Limb (tissue), 2 donors: ENCODE data around the gene CYP27C1.

Experiments
- DNase-seq, 2 donors: peaks; one replicate each; pipeline ENCODE4 v3.0.0-alpha.2; 2016; ENCODE audit errors: extremely low spot score in 2 of 2

Gene CYP27C1

GRCh38 chr2:127153691-127154158 lies 66.4 kb downstream of the CYP27C1 start:
- DNase-seq, result no peak

GRCh38 chr2:127150996-127151395 lies 69.1 kb downstream of the CYP27C1 start:
- no peak for DNase-seq

GRCh38 chr2:127149384-127149783 lies 70.7 kb downstream of the CYP27C1 start:
- DNase-seq, result no peak

- no peak for DNase-seq
Measured at GRCh38 chr2:127146820-127147502, 73.1 kb downstream of the CYP27C1 start.

GRCh38 chr2:127146071-127146725 lies 73.9 kb downstream of the CYP27C1 start:
- no peak for DNase-seq

- no peak for DNase-seq
Measured at GRCh38 chr2:127145280-127145895, 74.7 kb downstream of the CYP27C1 start.

GRCh38 chr2:127143841-127144782 lies 76.0 kb downstream of the CYP27C1 start:
- DNase-seq, result no peak

GRCh38 chr2:127142663-127143630 lies 77.2 kb downstream of the CYP27C1 start:
- DNase-seq, result no peak

- no peak for DNase-seq
Measured at GRCh38 chr2:127140538-127140937, 79.6 kb downstream of the CYP27C1 start.

GRCh38 chr2:127139766-127140165 lies 80.3 kb downstream of the CYP27C1 start:
- DNase-seq, result no peak

- DNase-seq, result no peak
Measured at GRCh38 chr2:127138281-127138680, 81.8 kb downstream of the CYP27C1 start.

GRCh38 chr2:127137741-127138140 lies 82.4 kb downstream of the CYP27C1 start:
- DNase-seq, result no peak

- no peak for DNase-seq
Measured at GRCh38 chr2:127137225-127137624, 82.9 kb downstream of the CYP27C1 start.

GRCh38 chr2:127134833-127135830 lies 85.0 kb downstream of the CYP27C1 start:
- DNase-seq, result no peak

GRCh38 chr2:127134235-127134634 lies 85.9 kb downstream of the CYP27C1 start:
- DNase-seq, result no peak
